ENCODE results near the gene PLAU. TPM values are rescaled to one million over a fixed set of nuclear protein-coding genes. Genes with fewer than 3 reads are reported as not detected.
"Not testable (repeated sequence)": the region's sequence is repeated elsewhere in the genome, so short reads cannot be mapped to it uniquely, and the experiment has no call there.

PLAU gene
- total RNA-seq, 1 donor from 2014 or later = 90.2 TPM

GRCh38 chr10:73959484-73960243, 48.7 kb downstream of the PLAU start:
- Histone ChIP-seq H3K27ac (ENCODE audit: low read depth, low read length) (no peak overlapping the region), H3K9ac (ENCODE audit: low read length) (no peak overlapping the region), H3K27me3 (ENCODE audit: insufficient read depth, low read length) (no peaks in the 10 kb centered on the region), H3K9me3 (ENCODE audit: insufficient read depth, low read depth, low read length) (no peaks in the 10 kb centered on the region), H2AFZ (ENCODE audit: low read depth, low read length) (no peak overlapping the region), H3K4me2 (ENCODE audit: low read length) (peak overlapping the region; percentile 16), H3K79me2 (ENCODE audit: insufficient read depth, low read length) (no peaks in the 10 kb centered on the region), H3K36me3 (ENCODE audit: insufficient read depth, low read length) (no peaks in the 10 kb centered on the region), H3K4me1 (ENCODE audit: insufficient read depth, low read length) (peaks cover 11% of the 10 kb centered on the region), H3K4me3 (ENCODE audit: insufficient read depth, low read depth, low read length) (no peak overlapping the region), H4K20me1 (ENCODE audit: insufficient read depth, low read length) (no peaks in the 10 kb centered on the region)
- FAIRE-seq (no peak), DNase-seq (ENCODE audit: low read depth) (peak; percentile 69)
- TF ChIP-seq EZH2 (IDR thresholded peaks at IDR 0.05; ENCODE audit: insufficient read depth, low read length) (no peak), CTCF (IDR thresholded peaks at IDR 0.05; ENCODE audit: insufficient read depth, low read depth, low read length) (no peak)
- no peaks in the 10 kb centered on the region for H3K9me3 Mint-ChIP-seq (ENCODE audit: unreplicated experiment)
- no peak overlapping the region for H3K4me3 Mint-ChIP-seq (ENCODE audit: unreplicated experiment)
- H3K27ac Mint-ChIP-seq (ENCODE audit: unreplicated experiment) = no peak overlapping the region
- H3K27me3 Mint-ChIP-seq (ENCODE audit: low read depth, unreplicated experiment) = peaks cover 7% of the 10 kb centered on the region
- no peaks in the 10 kb centered on the region for H3K36me3 Mint-ChIP-seq (ENCODE audit: low read depth, unreplicated experiment)
- peaks cover 15% of the 10 kb centered on the region for H3K4me1 Mint-ChIP-seq (ENCODE audit: low read depth, unreplicated experiment)

GRCh38 chr10:73962386-73962785, 51.5 kb downstream of the PLAU start:
- H3K36me3 ChIP-seq (ENCODE audit: insufficient read depth, low read length) = no peaks in the 10 kb centered on the region
- no peaks in the 10 kb centered on the region for H3K79me2 ChIP-seq (ENCODE audit: insufficient read depth, low read length)
- DNase-seq (ENCODE audit: low read depth) (no peak), FAIRE-seq (no peak)
- Mint-ChIP-seq H3K4me3 (ENCODE audit: unreplicated experiment) (no peak overlapping the region), H3K9me3 (ENCODE audit: unreplicated experiment) (no peaks in the 10 kb centered on the region), H3K4me1 (ENCODE audit: low read depth, unreplicated experiment) (peaks cover 23% of the 10 kb centered on the region), H3K27ac (ENCODE audit: unreplicated experiment) (no peak overlapping the region), H3K36me3 (ENCODE audit: low read depth, unreplicated experiment) (no peaks in the 10 kb centered on the region), H3K27me3 (ENCODE audit: low read depth, unreplicated experiment) (peaks cover 7% of the 10 kb centered on the region)
- H3K9ac ChIP-seq (ENCODE audit: low read length) = no peak overlapping the region
- no peak overlapping the region for H3K27ac ChIP-seq (ENCODE audit: low read depth, low read length)
- no peaks in the 10 kb centered on the region for H3K9me3 ChIP-seq (ENCODE audit: insufficient read depth, low read depth, low read length)
- no peaks in the 10 kb centered on the region for H3K27me3 ChIP-seq (ENCODE audit: insufficient read depth, low read length)
- H3K4me2 ChIP-seq (ENCODE audit: low read length) = no peak overlapping the region
- H3K4me3 ChIP-seq (ENCODE audit: insufficient read depth, low read depth, low read length) = no peak overlapping the region
- H3K4me1 ChIP-seq (ENCODE audit: insufficient read depth, low read length) = peaks cover 21% of the 10 kb centered on the region
- TF ChIP-seq EZH2 (IDR thresholded peaks at IDR 0.05; ENCODE audit: insufficient read depth, low read length) (no peak), CTCF (IDR thresholded peaks at IDR 0.05; ENCODE audit: insufficient read depth, low read depth, low read length) (no peak)
- H4K20me1 ChIP-seq (ENCODE audit: insufficient read depth, low read length) = no peaks in the 10 kb centered on the region
- no peak overlapping the region for H2AFZ ChIP-seq (ENCODE audit: low read depth, low read length)

GRCh38 chr10:73963533-73963932, 52.6 kb downstream of the PLAU start:
- not testable (repeated sequence) for H3K4me3 ChIP-seq (ENCODE audit: insufficient read depth, low read depth, low read length); H3K4me2 ChIP-seq (ENCODE audit: low read length); H3K9me3 Mint-ChIP-seq (ENCODE audit: unreplicated experiment); H3K9me3 ChIP-seq (ENCODE audit: insufficient read depth, low read depth, low read length); H3K27me3 ChIP-seq (ENCODE audit: insufficient read depth, low read length); H3K4me3 Mint-ChIP-seq (ENCODE audit: unreplicated experiment); FAIRE-seq; H2AFZ ChIP-seq (ENCODE audit: low read depth, low read length); H3K36me3 Mint-ChIP-seq (ENCODE audit: low read depth, unreplicated experiment); H3K27ac ChIP-seq (ENCODE audit: low read depth, low read length); H3K9ac ChIP-seq (ENCODE audit: low read length); H3K79me2 ChIP-seq (ENCODE audit: insufficient read depth, low read length); H3K27me3 Mint-ChIP-seq (ENCODE audit: low read depth, unreplicated experiment); H3K27ac Mint-ChIP-seq (ENCODE audit: unreplicated experiment); H3K36me3 ChIP-seq (ENCODE audit: insufficient read depth, low read length); H4K20me1 ChIP-seq (ENCODE audit: insufficient read depth, low read length); DNase-seq (ENCODE audit: low read depth)
- peaks cover 33% of the 10 kb centered on the region for H3K4me1 ChIP-seq (ENCODE audit: insufficient read depth, low read length)
- peaks cover 32% of the 10 kb centered on the region for H3K4me1 Mint-ChIP-seq (ENCODE audit: low read depth, unreplicated experiment)
